GM19043 (cell line): ENCODE measurements around the gene MDM2.

Source experiments
- ATAC-seq: cut with Tn5 transposase; IDR thresholded peaks from one replicate; pipeline ENCODE4 v1.9.1; 2021; ENCODE audit warnings: low read depth; ENCODE audit not compliant: unreplicated experiment

Gene MDM2

GRCh38 chr12:68844788-68845695, 37.1 kb downstream of the MDM2 start:
- ATAC-seq, result no peak

GRCh38 chr12:68846811-68847210, 38.8 kb downstream of the MDM2 start:
- no peak for ATAC-seq

GRCh38 chr12:68850390-68850789, 42.4 kb downstream of the MDM2 start:
- ATAC-seq, result no peak

- ATAC-seq, result no peak
Observed at GRCh38 chr12:68851592-68852306, 43.8 kb downstream of the MDM2 start.

GRCh38 chr12:68853396-68854077, 45.6 kb downstream of the MDM2 start:
- ATAC-seq, result no peak

- ATAC-seq, result no peak
Observed at GRCh38 chr12:68854078-68854468, 46.1 kb downstream of the MDM2 start.

GRCh38 chr12:68854554-68854953, 46.6 kb downstream of the MDM2 start:
- ATAC-seq, result no peak

- no peak for ATAC-seq
Observed at GRCh38 chr12:68855111-68855510, 47.1 kb downstream of the MDM2 start.

- ATAC-seq, result no peak
Observed at GRCh38 chr12:68855771-68856170, 47.8 kb downstream of the MDM2 start.

- ATAC-seq, result no peak
Observed at GRCh38 chr12:68856510-68856909, 48.5 kb downstream of the MDM2 start.

GRCh38 chr12:68861890-68862289, 53.9 kb downstream of the MDM2 start:
- ATAC-seq, result no peak

- no peak for ATAC-seq
Observed at GRCh38 chr12:68863109-68863770, 55.3 kb downstream of the MDM2 start.

- peak; percentile 74 for ATAC-seq
Observed at GRCh38 chr12:68863886-68864454, 56.0 kb downstream of the MDM2 start.

GRCh38 chr12:68864604-68865003, 56.6 kb downstream of the MDM2 start:
- ATAC-seq, result no peak

- no peak for ATAC-seq
Observed at GRCh38 chr12:68865399-68866164, 57.6 kb downstream of the MDM2 start.

- ATAC-seq, result no peak
Observed at GRCh38 chr12:68866950-68867349, 59.0 kb downstream of the MDM2 start.

- ATAC-seq, result no peak
Observed at GRCh38 chr12:68867606-68868005, 59.6 kb downstream of the MDM2 start.

GRCh38 chr12:68868043-68868790, 60.2 kb downstream of the MDM2 start:
- no peak for ATAC-seq

- no peak for ATAC-seq
Observed at GRCh38 chr12:68870011-68870410, 62.0 kb downstream of the MDM2 start.
